PC-3 (cell line): Measurements from ENCODE around the gene DHRS7C. TPM values are rescaled to one million over a fixed set of nuclear protein-coding genes. Genes with fewer than 3 reads are reported as not detected.

Experiments
- ATAC-seq: fragments of 200-7000 bp; cut with Tn5 transposase; 2 replicates; pipeline ENCODE4 v1.9.1; 2020; ENCODE audit warnings: mild to moderate bottlenecking, moderate library complexity
- Bru-seq: library from RNA; stranded (reverse); fragments of 400-500 nt; gene quantifications from one replicate; lab custom pipeline; 2021; lab: Mats Ljungman, UMichigan
- BruChase-seq, 2 experiments: library from RNA; stranded (reverse); fragments of 400-500 nt; gene quantifications; one replicate each; lab custom pipeline; 2021; lab: Mats Ljungman, UMichigan
- BruUV-seq: library from RNA; stranded (reverse); fragments of 400-500 nt; replicated peaks from 2 replicates; lab custom pipeline; 2021; lab: Mats Ljungman, UMichigan
- CTCF ChIA-PET: fragments of 300-600 bp; sonication (Branson Sonifier 250); formaldehyde crosslinking; loops from one replicate; lab custom pipeline; 2022; ENCODE audit warnings: antibody characterized with exemption; lab: Charles Lee
- POLR2A ChIA-PET: fragments of 300-600 bp; sonication (Branson Sonifier 250); formaldehyde crosslinking; loops from one replicate; lab custom pipeline; 2022; ENCODE audit warnings: antibody characterized with exemption; ENCODE audit not compliant: unreplicated experiment; lab: Charles Lee
- DNase-seq: peaks from one replicate; pipeline ENCODE4 v3.0.0-alpha.2; 2015
- H2AFZ ChIP-seq: fragments of 300-600 bp; sonication (generic); 2 replicates; pipeline ENCODE4 v1.6.0; 2016; ENCODE audit warnings: antibody characterized with exemption, low read length
- H3F3A ChIP-seq: fragments of 300-600 bp; sonication (generic); one replicate; pipeline ENCODE4 v1.6.0; 2017; ENCODE audit warnings: antibody characterized with exemption, low read length, control low read depth, mild to moderate bottlenecking; ENCODE audit not compliant: unreplicated experiment
- H3K27ac ChIP-seq: fragments of 300-600 bp; sonication (generic); 2 replicates; pipeline ENCODE4 v1.5.1; 2016; ENCODE audit warnings: mild to moderate bottlenecking, low read length
- H3K27me3 ChIP-seq: fragments of 300-600 bp; sonication (generic); 2 replicates; pipeline ENCODE4 v1.6.1; 2016; ENCODE audit warnings: low read length, mixed read lengths
- H3K36me3 ChIP-seq: fragments of 300-600 bp; sonication (generic); 2 replicates; pipeline ENCODE4 v1.6.1; 2016; ENCODE audit warnings: low read depth, mixed run types, low read length, mixed read lengths
- H3K4me1 ChIP-seq: fragments of 300-600 bp; sonication (generic); 2 replicates; pipeline ENCODE4 v1.5.1; 2016; ENCODE audit warnings: low read length; ENCODE audit not compliant: insufficient read depth
- H3K4me2 ChIP-seq: fragments of 300-600 bp; sonication (generic); 2 replicates; pipeline ENCODE4 v1.6.0; 2016; ENCODE audit warnings: low read length
- H3K4me3 ChIP-seq: fragments of 300-600 bp; sonication (generic); 2 replicates; pipeline ENCODE4 v1.5.1; 2016; ENCODE audit warnings: mild to moderate bottlenecking, low read length, mixed read lengths
- H3K79me2 ChIP-seq: fragments of 300-600 bp; sonication (generic); 2 replicates; pipeline ENCODE4 v1.6.1; 2017; ENCODE audit warnings: low read length, mixed read lengths
- H3K9ac ChIP-seq: fragments of 300-600 bp; sonication (generic); 2 replicates; pipeline ENCODE4 v1.6.0; 2016; ENCODE audit warnings: mild to moderate bottlenecking, low read length
- H3K9me2 ChIP-seq: fragments of 300-600 bp; sonication (generic); replicated peaks from 2 replicates; pipeline ENCODE4 v1.6.1; 2016; ENCODE audit warnings: mixed run types, low read length, mixed read lengths
- H3K9me3 ChIP-seq: fragments of 300-600 bp; sonication (generic); 2 replicates; pipeline ENCODE4 v1.6.1; 2016; ENCODE audit warnings: low read length, mixed read lengths
- H4K20me1 ChIP-seq: fragments of 300-600 bp; sonication (generic); 2 replicates; pipeline ENCODE4 v1.6.1; 2016; ENCODE audit warnings: low read length, mixed read lengths
- CTCF ChIP-seq: fragments of 300-600 bp; sonication (generic); conservative IDR thresholded peaks from 2 replicates; pipeline ENCODE4 v1.5.1; 2017; ENCODE audit warnings: antibody characterized with exemption, low read depth, mild to moderate bottlenecking, low read length
- EZH2 ChIP-seq: fragments of 300-600 bp; sonication (generic); IDR thresholded peaks from one replicate; pipeline ENCODE4 v1.6.1; 2017; ENCODE audit warnings: antibody characterized with exemption, mild to moderate bottlenecking, low read length; ENCODE audit not compliant: unreplicated experiment
- EZH2phosphoT487 ChIP-seq: fragments of 300-600 bp; sonication (generic); IDR thresholded peaks from 2 replicates; pipeline ENCODE4 v1.6.1; 2018; ENCODE audit warnings: mild to moderate bottlenecking, antibody characterized with exemption, low read length, borderline replicate concordance
- intact Hi-C: fragments of 100-400 bp; cut with micrococcal nuclease; formaldehyde crosslinking; loops from 2 replicates; pipeline ENCODE4 v1.9.0; 2023
- long read RNA-seq: library from polyadenylated mRNA; unstranded; transcript quantifications from one replicate; pipeline ENCODE4 v2.0.0, GENCODE V29; 2021; ENCODE audit not compliant: unreplicated experiment
- total RNA-seq: library from RNA; depleted of rRNA; stranded (reverse); fragments of >200 nt; gene quantifications from 2 replicates; pipeline ENCODE4 v1.2.3, GENCODE V29; 2014; rRNA removed

The DHRS7C gene
- total RNA-seq (not detected in 2 replicates), Bru-seq, nascent RNA (not detected), BruChase-seq, experiment 1, labeled RNA remaining after a 6-hour chase (not detected), BruChase-seq, experiment 2, labeled RNA remaining after a 2-hour chase (not detected)
- long read RNA-seq, result 0 reads

- ChIA-PET CTCF (no interaction called here), POLR2A (no interaction called here)
- no peaks in the 10 kb centered on the region for H3K4me1 ChIP-seq
- H2AFZ ChIP-seq, result no peak within 1 kb of the TSS
- no peaks in the 10 kb centered on the region for H4K20me1 ChIP-seq
- no peak within 1 kb of the TSS for H3K4me2 ChIP-seq
- H3K27ac ChIP-seq, result no peak within 1 kb of the TSS
- no peak within 1 kb of the TSS for H3K9ac ChIP-seq
- no peaks in the 10 kb centered on the region for H3F3A ChIP-seq
- H3K4me3 ChIP-seq, result no peak within 1 kb of the TSS
- BruUV-seq, result no TSS peak
- H3K79me2 ChIP-seq, result no peaks in the 10 kb centered on the region
- TF ChIP-seq EZH2, result no peak
- TF ChIP-seq EZH2phosphoT487, result no peak
- TF ChIP-seq CTCF, result no peak
- H3K9me2 ChIP-seq, result no peaks in the 10 kb centered on the region
- H3K9me3 ChIP-seq, result no peaks in the 10 kb centered on the region
- no peaks in the 10 kb centered on the region for H3K36me3 ChIP-seq
- intact Hi-C loops, result no loop called here
- no peak for ATAC-seq
- DNase-seq, result no peak
- no peaks in the 10 kb centered on the region for H3K27me3 ChIP-seq
Measured at GRCh38 chr17:9790889-9791876, at the start of gene DHRS7C. Gene DHRS7C (minus strand): TSS chr17:9791592. CDS start chr17:9791284, 308 bp downstream.

- POLR2A ChIA-PET, result no interaction called here
- H4K20me1 ChIP-seq, result no peaks in the 10 kb centered on the region
- no TSS peak for BruUV-seq
- intact Hi-C loops, result loop anchor here (5.0 kb wide), 1 partner anchor 43 kb away; no protein-coding TSS in a partner anchor
- TF ChIP-seq EZH2 (no peak), CTCF (peak; percentile 40; the same call in 1 of the 2 replicates)
- no peaks in the 10 kb centered on the region for H3F3A ChIP-seq
- H3K27ac ChIP-seq, result no peak overlapping the region
- no peak overlapping the region for H2AFZ ChIP-seq
- DNase-seq (no peak), ATAC-seq (no peak)
- H3K27me3 ChIP-seq, result no peaks in the 10 kb centered on the region
- H3K4me3 ChIP-seq, result no peak overlapping the region
- H3K4me1 ChIP-seq, result peaks cover 49% of the 10 kb centered on the region
- no peaks in the 10 kb centered on the region for H3K36me3 ChIP-seq
- H3K9me3 ChIP-seq, result no peaks in the 10 kb centered on the region
- H3K9me2 ChIP-seq, result no peaks in the 10 kb centered on the region
- H3K79me2 ChIP-seq, result no peaks in the 10 kb centered on the region
- CTCF ChIA-PET, result no interaction called here
- no peak overlapping the region for H3K4me2 ChIP-seq
- H3K9ac ChIP-seq, result no peak overlapping the region
Measured at GRCh38 chr17:9839433-9839832, 48.0 kb upstream of the DHRS7C start.
